Stimulated activated CD4-positive, alpha-beta T cell treated with anti-CD3 and anti-CD28 coated beads, TNF-alpha, amount 100 ng/mL, for 48 hours (primary cell): ENCODE data around the gene SOCS7.

Experiments used
- DNase-seq, 3 donors: peaks; one replicate each; pipeline ENCODE4 v3.0.0-alpha.2; 2020; ENCODE audit warnings: low read depth in 3 of 3

Gene SOCS7

GRCh38 chr17:38441429-38442061 is 89.9 kb downstream of the SOCS7 start:
- no peak for DNase-seq

GRCh38 chr17:38442548-38442947 is 90.9 kb downstream of the SOCS7 start:
- DNase-seq, result no peak

- DNase-seq, result no peak
Observed at GRCh38 chr17:38443356-38444031, 91.8 kb downstream of the SOCS7 start.

GRCh38 chr17:38444151-38444550 is 92.5 kb downstream of the SOCS7 start:
- peak; percentile 27 to 39 (median 27) for DNase-seq

GRCh38 chr17:38447502-38448085 is 96.0 kb downstream of the SOCS7 start:
- no peak for DNase-seq

- DNase-seq, result no peak
Observed at GRCh38 chr17:38448208-38448771, 96.6 kb downstream of the SOCS7 start.

GRCh38 chr17:38449364-38449763 is 97.7 kb downstream of the SOCS7 start:
- no peak for DNase-seq

GRCh38 chr17:38450557-38451029 is 98.9 kb downstream of the SOCS7 start:
- DNase-seq, result no peak

- DNase-seq, result no peak
Observed at GRCh38 chr17:38451030-38451839, 99.6 kb downstream of the SOCS7 start.

GRCh38 chr17:38451840-38452529 is 100.3 kb downstream of the SOCS7 start:
- DNase-seq, result no peak

- DNase-seq, result no peak
Observed at GRCh38 chr17:38452719-38453118, 101.1 kb downstream of the SOCS7 start.

- no peak for DNase-seq
Observed at GRCh38 chr17:38453951-38454421, 102.3 kb downstream of the SOCS7 start.

GRCh38 chr17:38454532-38454931 is 102.9 kb downstream of the SOCS7 start:
- DNase-seq, result no peak
